HG02623 (cell line): ENCODE data around the gene CTAGE8.
"Not testable (repeated sequence)": the region's sequence is repeated elsewhere in the genome, so short reads cannot be mapped to it uniquely, and the experiment has no call there.

Source experiments
- ATAC-seq: cut with Tn5 transposase; IDR thresholded peaks from one replicate; pipeline ENCODE4 v1.9.1; 2021; ENCODE audit warnings: moderate library complexity; ENCODE audit not compliant: unreplicated experiment

The CTAGE8 gene

GRCh38 chr7:144256112-144256511 lies 13.0 kb downstream of the CTAGE8 start:
- ATAC-seq, result no peak

- ATAC-seq, result no peak
Measured at GRCh38 chr7:144255471-144255897, 13.6 kb downstream of the CTAGE8 start.

- not testable (repeated sequence) for ATAC-seq
Measured at GRCh38 chr7:144252307-144252706, 16.8 kb downstream of the CTAGE8 start.

- ATAC-seq, result not testable (repeated sequence)
Measured at GRCh38 chr7:144247674-144248330, 21.3 kb downstream of the CTAGE8 start.

GRCh38 chr7:144246967-144247366 lies 22.1 kb downstream of the CTAGE8 start:
- not testable (repeated sequence) for ATAC-seq

GRCh38 chr7:144245372-144245771 lies 23.7 kb downstream of the CTAGE8 start:
- not testable (repeated sequence) for ATAC-seq

GRCh38 chr7:144239365-144239764 lies 29.7 kb downstream of the CTAGE8 start, which contains the start of gene OR2A42:
Gene OR2A42 (minus strand): TSS chr7:144239605. CDS start chr7:144232843, 6,762 bp downstream.
- not testable (repeated sequence) for ATAC-seq

- not testable (repeated sequence) for ATAC-seq
Measured at GRCh38 chr7:144238530-144239082, 30.5 kb downstream of the CTAGE8 start.

GRCh38 chr7:144233039-144233438 lies 36.0 kb downstream of the CTAGE8 start:
- not testable (repeated sequence) for ATAC-seq

- ATAC-seq, result not testable (repeated sequence)
Measured at GRCh38 chr7:144231027-144231426, 38.1 kb downstream of the CTAGE8 start.

- not testable (repeated sequence) for ATAC-seq
Measured at GRCh38 chr7:144228810-144229209, 40.3 kb downstream of the CTAGE8 start.

- not testable (repeated sequence) for ATAC-seq
Measured at GRCh38 chr7:144226866-144227265, 42.2 kb downstream of the CTAGE8 start.

- not testable (repeated sequence) for ATAC-seq
Measured at GRCh38 chr7:144223675-144224074, 45.4 kb downstream of the CTAGE8 start.

GRCh38 chr7:144220531-144220930 lies 48.6 kb downstream of the CTAGE8 start:
- not testable (repeated sequence) for ATAC-seq

- ATAC-seq, result not testable (repeated sequence)
Measured at GRCh38 chr7:144219149-144219548, 49.9 kb downstream of the CTAGE8 start.

- ATAC-seq, result not testable (repeated sequence)
Measured at GRCh38 chr7:144218581-144218980, 50.5 kb downstream of the CTAGE8 start.

GRCh38 chr7:144217200-144217599 lies 51.9 kb downstream of the CTAGE8 start:
- ATAC-seq, result not testable (repeated sequence)
